ENCODE measurements around the gene TRIM23. TPM values are rescaled to one million over a fixed set of nuclear protein-coding genes. Genes with fewer than 3 reads are reported as not detected.

TRIM23 gene
- total and polyA plus RNA-seq, 2 of the 4 experiments (the other 2 are of a cell fraction), result 3.7 to 28.9 TPM

- no TSS peak for BruUV-seq (replicated peaks)
- no peak overlapping the region for H2AFZ ChIP-seq (replicated peaks; ENCODE audit: low read length, poor library complexity)
- H2BK5ac ChIP-seq (ENCODE audit: low read depth, low read length, poor library complexity, severe bottlenecking), result no peak overlapping the region
- no peak overlapping the region for H3K23ac ChIP-seq (ENCODE audit: low read depth, low read length)
- H2BK120ac ChIP-seq (ENCODE audit: low read depth, low read length), result no peak overlapping the region
- POLR2A ChIA-PET (ENCODE audit: unreplicated experiment), result interaction anchor here (0.5 kb wide), 1 partner anchor 94 kb away, joined by 3 read pairs; no protein-coding TSS in a partner anchor
- TF ChIP-seq RFX5 (IDR thresholded peaks at IDR 0.05; ENCODE audit: low read depth, low read length) (no peak), CHD1 (IDR thresholded peaks at IDR 0.05; ENCODE audit: low read depth, low read length) (no peak), POLR2A (IDR thresholded peaks at IDR 0.05; ENCODE audit: low read depth, low read length) (no peak), MXI1 (IDR thresholded peaks at IDR 0.05; ENCODE audit: borderline replicate concordance, low read depth, low read length) (no peak), MAFK (IDR thresholded peaks at IDR 0.05; ENCODE audit: low read depth, low read length) (no peak), USF2 (IDR thresholded peaks at IDR 0.05; ENCODE audit: low read depth, low read length) (no peak), RAD21 (IDR thresholded peaks at IDR 0.05; ENCODE audit: low read length) (no peak), CEBPB (IDR thresholded peaks at IDR 0.05; ENCODE audit: low read depth, low read length) (no peak), SMC3 (IDR thresholded peaks at IDR 0.05; ENCODE audit: low read depth, low read length) (no peak), BHLHE40 (IDR thresholded peaks at IDR 0.05; ENCODE audit: low read depth, low read length) (no peak), FOS (IDR thresholded peaks at IDR 0.05; ENCODE audit: low read depth, low read length) (no peak), MAZ (IDR thresholded peaks at IDR 0.05; ENCODE audit: borderline replicate concordance, low read depth, low read length) (no peak), NFE2L2 (IDR thresholded peaks at IDR 0.05; ENCODE audit: low read depth, low read length) (no peak), RCOR1 (IDR thresholded peaks at IDR 0.05; ENCODE audit: insufficient replicate concordance, low read length) (no peak)
- TF ChIP-seq, protein P1, sequence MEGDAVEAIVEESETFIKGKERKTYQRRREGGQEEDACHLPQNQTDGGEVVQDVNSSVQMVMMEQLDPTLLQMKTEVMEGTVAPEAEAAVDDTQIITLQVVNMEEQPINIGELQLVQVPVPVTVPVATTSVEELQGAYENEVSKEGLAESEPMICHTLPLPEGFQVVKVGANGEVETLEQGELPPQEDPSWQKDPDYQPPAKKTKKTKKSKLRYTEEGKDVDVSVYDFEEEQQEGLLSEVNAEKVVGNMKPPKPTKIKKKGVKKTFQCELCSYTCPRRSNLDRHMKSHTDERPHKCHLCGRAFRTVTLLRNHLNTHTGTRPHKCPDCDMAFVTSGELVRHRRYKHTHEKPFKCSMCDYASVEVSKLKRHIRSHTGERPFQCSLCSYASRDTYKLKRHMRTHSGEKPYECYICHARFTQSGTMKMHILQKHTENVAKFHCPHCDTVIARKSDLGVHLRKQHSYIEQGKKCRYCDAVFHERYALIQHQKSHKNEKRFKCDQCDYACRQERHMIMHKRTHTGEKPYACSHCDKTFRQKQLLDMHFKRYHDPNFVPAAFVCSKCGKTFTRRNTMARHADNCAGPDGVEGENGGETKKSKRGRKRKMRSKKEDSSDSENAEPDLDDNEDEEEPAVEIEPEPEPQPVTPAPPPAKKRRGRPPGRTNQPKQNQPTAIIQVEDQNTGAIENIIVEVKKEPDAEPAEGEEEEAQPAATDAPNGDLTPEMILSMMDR (conservative IDR thresholded peaks at IDR 0.05; ENCODE audit: low read depth, low read length), result no peak
- TF ChIP-seq, protein P2, sequence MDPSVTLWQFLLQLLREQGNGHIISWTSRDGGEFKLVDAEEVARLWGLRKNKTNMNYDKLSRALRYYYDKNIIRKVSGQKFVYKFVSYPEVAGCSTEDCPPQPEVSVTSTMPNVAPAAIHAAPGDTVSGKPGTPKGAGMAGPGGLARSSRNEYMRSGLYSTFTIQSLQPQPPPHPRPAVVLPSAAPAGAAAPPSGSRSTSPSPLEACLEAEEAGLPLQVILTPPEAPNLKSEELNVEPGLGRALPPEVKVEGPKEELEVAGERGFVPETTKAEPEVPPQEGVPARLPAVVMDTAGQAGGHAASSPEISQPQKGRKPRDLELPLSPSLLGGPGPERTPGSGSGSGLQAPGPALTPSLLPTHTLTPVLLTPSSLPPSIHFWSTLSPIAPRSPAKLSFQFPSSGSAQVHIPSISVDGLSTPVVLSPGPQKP (IDR thresholded peaks at IDR 0.05; ENCODE audit: borderline replicate concordance, low read depth, low read length), result no peak
- no peaks in the 10 kb centered on the region for H3K27me3 ChIP-seq (ENCODE audit: control insufficient read depth, insufficient read depth, low read length)
- H4K91ac ChIP-seq (ENCODE audit: insufficient read depth, low read depth, low read length), result no peak overlapping the region
- no peak overlapping the region for H4K5ac ChIP-seq (ENCODE audit: low read depth, low read length)
- H3K4me1 ChIP-seq (ENCODE audit: control insufficient read depth, insufficient read depth, low read length), result no peaks in the 10 kb centered on the region
- H3K56ac ChIP-seq (ENCODE audit: extremely low read depth, insufficient read depth, low read length), result no peak overlapping the region
- DNase-seq, result peak; percentile 47
- H3K27ac ChIP-seq (ENCODE audit: insufficient read depth, low read length), result no peak overlapping the region
- H3K9me1 ChIP-seq (ENCODE audit: insufficient read depth, low read length), result 0 out of 2 replicates have a peak, but pooled peaks cover 2% of the 10 kb centered on the region
- no peak overlapping the region for H2BK15ac ChIP-seq (ENCODE audit: low read depth, low read length)
- dilution Hi-C loops (cut with HindIII; ENCODE audit: low sequenced_read_pairs, unreplicated experiment) (no loop called here), in situ Hi-C loops (cut with MboI; ENCODE audit: low sequenced_read_pairs) (no loop called here), intact Hi-C loops (cut with micrococcal nuclease) (no loop called here)
- peaks cover 29% of the 10 kb centered on the region for H3K36me3 ChIP-seq (ENCODE audit: control insufficient read depth, insufficient read depth, low read length)
- no peak overlapping the region for H3K4ac ChIP-seq (ENCODE audit: low read depth, low read length)
- no peak overlapping the region for H3K4me3 ChIP-seq (ENCODE audit: insufficient read depth, low read depth, low read length)
- CTCF ChIA-PET, result interaction anchor here (1.0 kb wide), 1 partner anchor 14 kb away, joined by 3 read pairs; no protein-coding TSS in a partner anchor
- 100% methylated on average over 1 of the region's 3 CpGs; no CpG with 5 or more reads in 1 of the 2 experiments for WGBS, 2 experiments (ENCODE audit: extremely low coverage in 2 of 2, insufficient read length in 1 of 2)
- H3K9ac ChIP-seq (ENCODE audit: low read depth, low read length), result no peak overlapping the region
- peaks cover 6 to 13% of the 10 kb centered on the region in 2 experiments; a peak in 3 of 4 replicates for H3K79me1 ChIP-seq (ENCODE audit: low read depth in 1 of 2, low read length in 2 of 2)
- no peaks in the 10 kb centered on the region; the same call in 1 of the 2 replicates for H4K20me1 ChIP-seq (ENCODE audit: insufficient read depth, low read length)
- no peak overlapping the region for H2AK5ac ChIP-seq (ENCODE audit: low read depth, low read length)
- no peak overlapping the region for H4K8ac ChIP-seq (ENCODE audit: low read depth in 2 of 2, low read length in 2 of 2)
- H3K14ac ChIP-seq (replicated peaks; ENCODE audit: low read depth, low read length), result no peak overlapping the region
- H3K9me3 ChIP-seq (ENCODE audit: control insufficient read depth, insufficient read depth, low read length), result no peaks in the 10 kb centered on the region
- H3K18ac ChIP-seq (ENCODE audit: low read depth, low read length), result no peak overlapping the region
- no peak for ATAC-seq (ENCODE audit: low read depth)
- H2BK20ac ChIP-seq (ENCODE audit: low read depth, low read length), result no peak overlapping the region
- H2AK9ac ChIP-seq (replicated peaks; ENCODE audit: low read depth, low read length, poor library complexity), result no peak overlapping the region
- no peak overlapping the region for H3K4me2 ChIP-seq (ENCODE audit: low read depth, low read length)
Measured at GRCh38 chr5:65611524-65611923, 12.6 kb downstream of the TRIM23 start.

All from IMR-90 (cell line).